HG03108 (cell line): ENCODE data around the gene SANBR.
"Not testable (repeated sequence)": the region's sequence is repeated elsewhere in the genome, so short reads cannot be mapped to it uniquely, and the experiment has no call there.

Source experiments
- ATAC-seq: cut with Tn5 transposase; IDR thresholded peaks from one replicate; pipeline ENCODE4 v1.9.1; 2021; ENCODE audit warnings: moderate library complexity; ENCODE audit not compliant: unreplicated experiment

SANBR gene

GRCh38 chr2:61065714-61066709, at the start of gene SANBR:
SANBR (plus strand) TSS chr2:61065871; CDS start chr2:61070351, 4,480 bp downstream.
- ATAC-seq: peak; percentile 96

GRCh38 chr2:61015976-61016375, 49.7 kb upstream of the SANBR start:
- no peak for ATAC-seq

GRCh38 chr2:61016392-61017002, 49.2 kb upstream of the SANBR start:
- peak; percentile 10 for ATAC-seq

- ATAC-seq: peak; percentile 40
These were observed 48.6 kb upstream of the SANBR start for GRCh38 chr2:61017003-61017555.

GRCh38 chr2:61017556-61018317, 47.9 kb upstream of the SANBR start, which contains the start of the genes PEX13 and PUS10:
PEX13 (plus strand) TSS chr2:61017720; CDS start chr2:61017760, 40 bp downstream.
PUS10 (minus strand) TSS chr2:61018255; CDS start chr2:61011890, 6,365 bp downstream.
- peak; percentile 75 for ATAC-seq

GRCh38 chr2:61018318-61018755, 47.3 kb upstream of the SANBR start:
- peak; percentile 9 for ATAC-seq

- no peak for ATAC-seq
These were observed 46.9 kb upstream of the SANBR start for GRCh38 chr2:61018798-61019197.

GRCh38 chr2:61021228-61021660, 44.4 kb upstream of the SANBR start:
- no peak for ATAC-seq

GRCh38 chr2:61023670-61024069, 42.0 kb upstream of the SANBR start:
- no peak for ATAC-seq

- no peak for ATAC-seq
These were observed 36.1 kb upstream of the SANBR start for GRCh38 chr2:61029533-61029932.

GRCh38 chr2:61034592-61034991, 31.1 kb upstream of the SANBR start:
- ATAC-seq: not testable (repeated sequence)

- ATAC-seq: not testable (repeated sequence)
These were observed 29.0 kb upstream of the SANBR start for GRCh38 chr2:61036643-61037042.

GRCh38 chr2:61042807-61043206, 22.9 kb upstream of the SANBR start:
- no peak for ATAC-seq

- no peak for ATAC-seq
These were observed 21.0 kb upstream of the SANBR start for GRCh38 chr2:61044636-61045035.

- no peak for ATAC-seq
These were observed 20.4 kb upstream of the SANBR start for GRCh38 chr2:61045226-61045625.

- ATAC-seq: no peak
These were observed 19.7 kb upstream of the SANBR start for GRCh38 chr2:61045999-61046398.

GRCh38 chr2:61055557-61055956, 10.1 kb upstream of the SANBR start:
- no peak for ATAC-seq

GRCh38 chr2:61057562-61057961, 8.1 kb upstream of the SANBR start:
- ATAC-seq: no peak

GRCh38 chr2:61059382-61059781, 6.3 kb upstream of the SANBR start:
- ATAC-seq: no peak

GRCh38 chr2:61074100-61074499, 8.4 kb downstream of the SANBR start:
- ATAC-seq: no peak

- ATAC-seq: no peak
These were observed 20.2 kb downstream of the SANBR start for GRCh38 chr2:61085883-61086282.
